ENCODE results near the gene ATP2B2. TPM values are rescaled to one million over a fixed set of nuclear protein-coding genes. Genes with fewer than 3 reads are reported as not detected.

Gene ATP2B2
- total and polyA plus RNA-seq, 9 of the 15 experiments (the other 6 are each of a cell fraction or from before 2014, with no cell fraction given), result 0.06 TPM; not detected in 8

GRCh38 chr3:10377148-10377725 is 128.1 kb downstream of the ATP2B2 start:
- peaks cover 0 to 5% of the 10 kb centered on the region in 2 experiments; a peak in 3 of 5 replicates for H3K4me1 ChIP-seq (replicated peaks in 1 of 2; ENCODE audit: control insufficient read depth in 2 of 2, insufficient read depth in 2 of 2, low read length in 2 of 2)
- ChIA-PET CTCF (ENCODE audit: low intra/inter-chr PET ratio) (no interaction called here), POLR2A (interaction anchor here (0.6 to 0.7 kb wide), 3 partner anchors 16 to 245 kb away, joined by 3 to 4 read pairs (median 3); no protein-coding TSS in a partner anchor)
- H3K27me3 ChIP-seq (ENCODE audit: control insufficient read depth in 2 of 2, insufficient read depth in 2 of 2, low read length in 2 of 2), result peaks cover 41 to 58% of the 10 kb centered on the region in 2 experiments
- no peak overlapping the region for H3K4me3 ChIP-seq
- no peaks in the 10 kb centered on the region for H3K9me3 ChIP-seq (replicated peaks; ENCODE audit: control insufficient read depth, insufficient read depth, low read depth, low read length)
- 2% methylated on average over 16 of the region's 16 CpGs for WGBS (ENCODE audit: insufficient coverage, low coverage, missing lambda C conversion rate)
- no peak overlapping the region for H3K9ac ChIP-seq (ENCODE audit: insufficient read depth in 1 of 2, low read depth in 2 of 2, low read length in 2 of 2)
- no peak for TF ChIP-seq GTF2F1 (IDR thresholded peaks at IDR 0.05; ENCODE audit: low read depth, low read length)
- no peak for TF ChIP-seq HDGF (IDR thresholded peaks at IDR 0.05)
- no peak for TF ChIP-seq CBFA2T2 (conservative IDR thresholded peaks at IDR 0.05)
- no peak for TF ChIP-seq MCM3 (IDR thresholded peaks at IDR 0.05)
- no peak for TF ChIP-seq ZC3H8 (IDR thresholded peaks at IDR 0.05)
- no peak for TF ChIP-seq HMG20A (CRISPR knock-in tag; conservative IDR thresholded peaks at IDR 0.05)
- intact Hi-C loops (cut with micrococcal nuclease) (no loop called here), in situ Hi-C loops (cut with MboI) (no loop called here)
- DNase-seq (ENCODE audit: extremely low read depth in 1 of 4, low spot score in 3 of 4), result no peak
- H2AFZ ChIP-seq (ENCODE audit: low read depth, low read length), result no peak overlapping the region
- no peaks in the 10 kb centered on the region for H3K9me1 ChIP-seq (ENCODE audit: control insufficient read depth, insufficient read depth, low read length)
- no peak for FAIRE-seq
- peaks cover 7% of the 10 kb centered on the region for H4K20me1 ChIP-seq (replicated peaks; ENCODE audit: control insufficient read depth, insufficient read depth, low read length)
- no peaks in the 10 kb centered on the region for H3K36me3 ChIP-seq (ENCODE audit: control insufficient read depth, insufficient read depth, low read length)
- H3K4me2 ChIP-seq (ENCODE audit: insufficient read depth, low read length), result no peak overlapping the region
- no peak for ATAC-seq
- no peak overlapping the region for H3K27ac ChIP-seq (ENCODE audit: extremely low read depth, low read depth, low read length)
- BruUV-seq (replicated peaks), result no TSS peak
- H3K79me2 ChIP-seq (ENCODE audit: control insufficient read depth, insufficient read depth, low read length), result no peaks in the 10 kb centered on the region

GRCh38 chr3:10376353-10376752 is 129.0 kb downstream of the ATP2B2 start:
- BruUV-seq (replicated peaks), result no TSS peak
- no peak overlapping the region for H3K27ac ChIP-seq (ENCODE audit: extremely low read depth, low read depth, low read length)
- H3K27me3 ChIP-seq (ENCODE audit: control insufficient read depth in 2 of 2, insufficient read depth in 2 of 2, low read length in 2 of 2), result peaks cover 41 to 63% of the 10 kb centered on the region in 2 experiments
- no peaks in the 10 kb centered on the region for H3K36me3 ChIP-seq (ENCODE audit: control insufficient read depth, insufficient read depth, low read length)
- peaks cover 7% of the 10 kb centered on the region for H4K20me1 ChIP-seq (replicated peaks; ENCODE audit: control insufficient read depth, insufficient read depth, low read length)
- H2AFZ ChIP-seq (ENCODE audit: low read depth, low read length), result no peak overlapping the region
- DNase-seq (ENCODE audit: extremely low read depth in 1 of 4, low spot score in 3 of 4) (no peak), ATAC-seq (no peak), FAIRE-seq (no peak)
- H3K79me2 ChIP-seq (ENCODE audit: control insufficient read depth, insufficient read depth, low read length), result no peaks in the 10 kb centered on the region
- H3K9me3 ChIP-seq (replicated peaks; ENCODE audit: control insufficient read depth, insufficient read depth, low read depth, low read length), result no peaks in the 10 kb centered on the region
- CTCF ChIA-PET (ENCODE audit: low intra/inter-chr PET ratio), result no interaction called here
- intact Hi-C loops (cut with micrococcal nuclease), result no loop called here
- H3K4me1 ChIP-seq (replicated peaks in 1 of 2; ENCODE audit: control insufficient read depth in 2 of 2, insufficient read depth in 2 of 2, low read length in 2 of 2), result peaks cover 0 to 5% of the 10 kb centered on the region in 2 experiments; a peak in 3 of 5 replicates
- no peak overlapping the region for H3K4me3 ChIP-seq
- in situ Hi-C loops (cut with MboI), result no loop called here
- no peak for TF ChIP-seq TCFL5 (CRISPR knock-in tag; conservative IDR thresholded peaks at IDR 0.05)
- TF ChIP-seq ZNF830 (CRISPR knock-in tag; IDR thresholded peaks at IDR 0.05), result no peak
- TF ChIP-seq ZNF24 (IDR thresholded peaks at IDR 0.05), result no peak
- TF ChIP-seq MTA1 (IDR thresholded peaks at IDR 0.05; ENCODE audit: borderline replicate concordance), result no peak
- no peak overlapping the region for H3K4me2 ChIP-seq (ENCODE audit: insufficient read depth, low read length)
- no peak overlapping the region for H3K9ac ChIP-seq (ENCODE audit: insufficient read depth in 1 of 2, low read depth in 2 of 2, low read length in 2 of 2)
- POLR2A ChIA-PET, result no interaction called here
- 0% methylated on average over 6 of the region's 6 CpGs for WGBS (ENCODE audit: insufficient coverage, low coverage, missing lambda C conversion rate)
- no peaks in the 10 kb centered on the region for H3K9me1 ChIP-seq (ENCODE audit: control insufficient read depth, insufficient read depth, low read length)
